Measurements from ENCODE around the gene GOLT1B.

The GOLT1B gene

DNA sequence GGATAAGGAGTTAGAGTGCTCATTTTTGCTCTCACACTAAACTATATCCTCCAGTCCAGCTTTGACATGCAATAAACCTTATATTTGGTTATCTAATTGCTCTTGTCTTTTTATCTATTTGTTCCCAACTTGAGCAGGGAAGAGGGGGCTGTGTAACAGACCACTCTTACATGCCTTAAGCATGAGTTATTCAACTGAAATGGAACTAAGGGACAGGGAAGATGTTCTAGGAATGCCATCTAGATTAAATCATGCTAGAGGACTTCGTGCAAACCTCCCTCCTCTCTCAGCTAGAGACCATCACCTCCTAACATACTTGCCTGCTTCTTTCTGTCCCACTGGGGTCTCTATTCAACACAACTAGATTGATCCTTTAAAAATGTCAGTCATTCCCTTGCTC is 45.1 kb downstream of the GOLT1B start:
- H3K27me3 ChIP-seq (ENCODE audit: low read depth, low read length), result no peaks in the 10 kb centered on the region
- no peaks in the 10 kb centered on the region for H3K36me3 ChIP-seq (ENCODE audit: control insufficient read depth in 1 of 2, insufficient read depth in 2 of 2, low read length in 2 of 2)
- H3K9me3 ChIP-seq (ENCODE audit: control insufficient read depth in 1 of 2, low read length in 2 of 2), result no peaks in the 10 kb centered on the region
- H3K4me1 ChIP-seq (ENCODE audit: control insufficient read depth in 1 of 2, insufficient read depth in 2 of 2, low read length in 2 of 2), result peaks cover 0 to 1% of the 10 kb centered on the region in 2 donors
- no peak overlapping the region for H3K27ac ChIP-seq (ENCODE audit: low read length)
- H3K4me3 ChIP-seq (ENCODE audit: low read depth in 1 of 2, low read length in 2 of 2), result no peak overlapping the region

GRCh38 chr12:21547437-21547836 is 45.8 kb downstream of the GOLT1B start:
- Histone ChIP-seq H3K4me1 (ENCODE audit: control insufficient read depth in 1 of 2, insufficient read depth in 2 of 2, low read length in 2 of 2) (peaks cover under 1 to 8% of the 10 kb centered on the region in 2 donors), H3K4me3 (ENCODE audit: low read depth in 1 of 2, low read length in 2 of 2) (no peak overlapping the region), H3K9me3 (ENCODE audit: control insufficient read depth in 1 of 2, low read length in 2 of 2) (no peaks in the 10 kb centered on the region), H3K36me3 (ENCODE audit: control insufficient read depth in 1 of 2, insufficient read depth in 2 of 2, low read length in 2 of 2) (no peaks in the 10 kb centered on the region), H3K27me3 (ENCODE audit: low read depth, low read length) (no peaks in the 10 kb centered on the region), H3K27ac (ENCODE audit: low read length) (no peak overlapping the region)

DNA sequence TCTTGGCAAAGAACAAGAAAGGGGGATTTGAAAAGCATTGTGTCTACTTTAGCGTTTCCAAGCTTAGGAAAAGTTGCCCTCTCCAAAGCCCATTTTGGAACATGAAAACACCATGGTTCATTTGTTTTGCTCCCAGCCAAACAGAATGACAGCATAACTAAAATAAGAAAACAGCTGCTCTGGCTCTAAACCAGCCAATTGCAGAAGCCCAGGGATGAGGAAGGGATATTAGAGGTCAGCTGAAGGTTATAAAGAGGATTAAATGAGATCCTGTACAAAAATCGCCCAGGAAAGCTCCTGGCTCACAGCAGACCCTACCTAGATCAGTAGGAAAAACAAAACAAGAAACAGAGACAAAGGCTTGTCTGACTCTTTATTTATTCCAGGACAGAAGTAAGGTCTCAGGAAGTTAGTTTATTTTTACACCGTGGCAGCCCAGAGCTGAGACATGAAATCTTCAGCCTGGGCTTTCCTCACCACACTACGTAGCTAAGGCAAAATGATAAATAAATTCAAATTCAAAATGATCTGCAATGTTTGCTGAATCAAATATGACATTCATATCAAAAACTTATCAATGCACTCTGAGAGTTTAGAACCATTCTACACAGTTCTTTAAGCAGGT is 50.4 kb downstream of the GOLT1B start:
- Histone ChIP-seq H3K36me3 (ENCODE audit: control insufficient read depth in 1 of 2, insufficient read depth in 2 of 2, low read length in 2 of 2) (no peaks in the 10 kb centered on the region), H3K4me3 (ENCODE audit: low read depth in 1 of 2, low read length in 2 of 2) (no peak overlapping the region), H3K27ac (ENCODE audit: low read length) (no peak overlapping the region), H3K9me3 (ENCODE audit: control insufficient read depth in 1 of 2, low read length in 2 of 2) (no peaks in the 10 kb centered on the region), H3K4me1 (ENCODE audit: control insufficient read depth in 1 of 2, insufficient read depth in 2 of 2, low read length in 2 of 2) (peaks cover 4 to 12% of the 10 kb centered on the region in 2 donors), H3K27me3 (ENCODE audit: low read depth, low read length) (no peaks in the 10 kb centered on the region)

GRCh38 chr12:21552635-21553328 is 51.2 kb downstream of the GOLT1B start:
- no peak overlapping the region for H3K4me3 ChIP-seq (ENCODE audit: low read depth in 1 of 2, low read length in 2 of 2)
- H3K9me3 ChIP-seq (ENCODE audit: control insufficient read depth in 1 of 2, low read length in 2 of 2), result no peaks in the 10 kb centered on the region
- H3K4me1 ChIP-seq (ENCODE audit: control insufficient read depth in 1 of 2, insufficient read depth in 2 of 2, low read length in 2 of 2), result peaks cover 4 to 12% of the 10 kb centered on the region in 2 donors
- H3K27me3 ChIP-seq (ENCODE audit: low read depth, low read length), result no peaks in the 10 kb centered on the region
- no peak overlapping the region for H3K27ac ChIP-seq (ENCODE audit: low read length)
- no peaks in the 10 kb centered on the region for H3K36me3 ChIP-seq (ENCODE audit: control insufficient read depth in 1 of 2, insufficient read depth in 2 of 2, low read length in 2 of 2)

DNA sequence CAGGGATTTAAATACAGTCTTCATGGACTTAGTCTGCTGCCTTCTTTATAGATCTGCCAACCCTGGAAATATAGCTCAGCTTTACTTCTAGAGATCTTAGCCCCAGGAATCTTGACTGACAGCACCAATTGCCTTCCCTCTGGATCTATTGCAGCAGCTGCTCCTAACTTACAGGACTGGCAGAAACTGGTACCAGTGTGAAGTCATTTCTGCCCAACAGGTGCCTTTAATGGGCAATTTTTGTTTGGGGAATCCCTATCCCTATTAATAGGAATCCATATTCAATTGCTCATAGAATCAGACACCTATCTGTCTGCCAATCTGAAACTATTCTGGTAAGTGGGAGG is 51.7 kb downstream of the GOLT1B start:
- no peaks in the 10 kb centered on the region for H3K36me3 ChIP-seq (ENCODE audit: control insufficient read depth in 1 of 2, insufficient read depth in 2 of 2, low read length in 2 of 2)
- H3K4me1 ChIP-seq (ENCODE audit: control insufficient read depth in 1 of 2, insufficient read depth in 2 of 2, low read length in 2 of 2), result peaks cover 4 to 12% of the 10 kb centered on the region in 2 donors
- H3K27me3 ChIP-seq (ENCODE audit: low read depth, low read length), result no peaks in the 10 kb centered on the region
- H3K27ac ChIP-seq (ENCODE audit: low read length), result no peak overlapping the region
- no peak overlapping the region for H3K4me3 ChIP-seq (ENCODE audit: low read depth in 1 of 2, low read length in 2 of 2)
- no peaks in the 10 kb centered on the region for H3K9me3 ChIP-seq (ENCODE audit: control insufficient read depth in 1 of 2, low read length in 2 of 2)

DNA sequence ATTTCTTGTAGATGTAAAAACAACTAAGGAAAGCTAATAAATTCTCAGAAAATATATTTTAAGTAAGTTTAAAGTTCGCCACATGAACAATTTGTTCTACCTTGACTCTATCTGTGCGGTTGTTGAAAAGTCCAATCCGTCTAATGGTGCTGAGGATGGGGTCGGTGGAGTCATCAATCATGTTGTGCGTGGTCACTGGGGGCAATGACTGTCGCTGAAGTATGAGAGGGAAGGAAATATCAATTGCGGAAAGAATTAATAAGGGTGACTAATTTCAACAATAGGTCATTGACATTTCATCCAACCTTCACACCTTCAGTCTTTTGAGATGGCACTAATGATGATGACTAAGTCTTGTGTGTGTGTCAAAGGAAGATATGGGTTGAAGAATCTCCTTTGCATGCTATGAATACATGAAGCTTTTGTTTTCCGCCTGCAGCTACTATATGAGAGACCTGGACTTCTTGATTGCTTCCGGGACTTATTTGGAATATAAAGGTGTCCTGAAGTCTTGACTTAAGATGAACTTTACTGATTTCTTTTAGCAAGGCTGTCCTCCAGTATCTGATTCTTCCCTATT is 56.6 kb downstream of the GOLT1B start:
- no peaks in the 10 kb centered on the region for H3K9me3 ChIP-seq (ENCODE audit: control insufficient read depth in 1 of 2, low read length in 2 of 2)
- H3K4me3 ChIP-seq (ENCODE audit: low read depth in 1 of 2, low read length in 2 of 2), result no peak overlapping the region
- H3K27ac ChIP-seq (ENCODE audit: low read length), result no peak overlapping the region
- H3K4me1 ChIP-seq (ENCODE audit: control insufficient read depth in 1 of 2, insufficient read depth in 2 of 2, low read length in 2 of 2), result no peaks in the 10 kb centered on the region
- H3K36me3 ChIP-seq (ENCODE audit: control insufficient read depth in 1 of 2, insufficient read depth in 2 of 2, low read length in 2 of 2), result no peaks in the 10 kb centered on the region
- no peaks in the 10 kb centered on the region for H3K27me3 ChIP-seq (ENCODE audit: low read depth, low read length)

GRCh38 chr12:21559855-21560569 is 58.4 kb downstream of the GOLT1B start:
- H3K9me3 ChIP-seq (ENCODE audit: control insufficient read depth in 1 of 2, low read length in 2 of 2), result no peaks in the 10 kb centered on the region
- no peak overlapping the region for H3K27ac ChIP-seq (ENCODE audit: low read length)
- H3K4me1 ChIP-seq (ENCODE audit: control insufficient read depth in 1 of 2, insufficient read depth in 2 of 2, low read length in 2 of 2), result no peaks in the 10 kb centered on the region
- no peak overlapping the region for H3K4me3 ChIP-seq (ENCODE audit: low read depth in 1 of 2, low read length in 2 of 2)
- H3K27me3 ChIP-seq (ENCODE audit: low read depth, low read length), result no peaks in the 10 kb centered on the region
- H3K36me3 ChIP-seq (ENCODE audit: control insufficient read depth in 1 of 2, insufficient read depth in 2 of 2, low read length in 2 of 2), result no peaks in the 10 kb centered on the region

DNA sequence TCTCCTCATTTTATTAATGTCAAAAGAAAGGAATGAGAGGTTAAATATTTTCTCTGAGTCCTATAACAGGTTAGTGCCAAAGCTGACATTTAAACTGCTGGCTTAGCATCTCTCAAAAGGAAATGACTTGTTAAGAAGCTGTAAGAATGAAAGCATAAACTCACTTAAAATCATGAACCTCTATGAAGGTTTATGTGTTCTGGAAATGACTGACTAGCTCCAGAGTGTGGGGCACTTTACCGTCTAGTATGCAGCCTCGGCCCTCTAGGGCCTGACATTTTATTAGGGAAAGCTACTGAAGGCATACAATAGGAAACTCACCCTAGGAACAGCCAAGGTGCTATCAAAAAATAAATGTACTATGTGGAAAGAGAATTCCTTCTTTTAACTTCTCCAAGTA is 59.6 kb downstream of the GOLT1B start:
- H3K27ac ChIP-seq (ENCODE audit: low read length), result no peak overlapping the region

DNA sequence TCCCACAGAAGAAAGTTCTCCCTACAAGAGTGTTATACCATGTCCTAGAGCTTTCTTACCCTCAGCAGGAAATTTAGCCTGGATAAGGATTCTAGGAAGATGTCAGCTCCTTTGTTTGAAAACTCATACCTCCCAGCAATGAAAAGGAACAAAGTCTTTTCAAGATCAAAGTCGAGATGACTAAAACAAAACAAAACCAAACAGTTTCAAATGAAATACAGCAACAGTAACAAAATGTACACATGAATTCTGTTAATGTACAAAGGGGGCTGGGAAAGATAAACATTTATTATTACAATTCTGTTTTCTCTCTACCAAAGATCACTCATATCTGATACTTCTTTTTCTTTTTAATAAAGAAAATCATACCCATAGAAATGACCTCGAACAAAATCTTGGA is 61.3 kb downstream of the GOLT1B start:
- H3K27me3 ChIP-seq (ENCODE audit: low read depth, low read length), result no peaks in the 10 kb centered on the region
- H3K4me3 ChIP-seq (ENCODE audit: low read depth in 1 of 2, low read length in 2 of 2), result no peak overlapping the region
- H3K9me3 ChIP-seq (ENCODE audit: control insufficient read depth in 1 of 2, low read length in 2 of 2), result no peaks in the 10 kb centered on the region
- H3K27ac ChIP-seq (ENCODE audit: low read length), result no peak overlapping the region
- H3K36me3 ChIP-seq (ENCODE audit: control insufficient read depth in 1 of 2, insufficient read depth in 2 of 2, low read length in 2 of 2), result no peaks in the 10 kb centered on the region
- H3K4me1 ChIP-seq (ENCODE audit: control insufficient read depth in 1 of 2, insufficient read depth in 2 of 2, low read length in 2 of 2), result no peaks in the 10 kb centered on the region

More for the DNA sequence above, 59.6 kb downstream of the GOLT1B start:
- no peaks in the 10 kb centered on the region for H3K27me3 ChIP-seq (ENCODE audit: low read depth, low read length)
- H3K36me3 ChIP-seq (ENCODE audit: control insufficient read depth in 1 of 2, insufficient read depth in 2 of 2, low read length in 2 of 2), result no peaks in the 10 kb centered on the region
- H3K4me3 ChIP-seq (ENCODE audit: low read depth in 1 of 2, low read length in 2 of 2), result no peak overlapping the region
- H3K4me1 ChIP-seq (ENCODE audit: control insufficient read depth in 1 of 2, insufficient read depth in 2 of 2, low read length in 2 of 2), result no peaks in the 10 kb centered on the region
- no peaks in the 10 kb centered on the region for H3K9me3 ChIP-seq (ENCODE audit: control insufficient read depth in 1 of 2, low read length in 2 of 2)

DNA sequence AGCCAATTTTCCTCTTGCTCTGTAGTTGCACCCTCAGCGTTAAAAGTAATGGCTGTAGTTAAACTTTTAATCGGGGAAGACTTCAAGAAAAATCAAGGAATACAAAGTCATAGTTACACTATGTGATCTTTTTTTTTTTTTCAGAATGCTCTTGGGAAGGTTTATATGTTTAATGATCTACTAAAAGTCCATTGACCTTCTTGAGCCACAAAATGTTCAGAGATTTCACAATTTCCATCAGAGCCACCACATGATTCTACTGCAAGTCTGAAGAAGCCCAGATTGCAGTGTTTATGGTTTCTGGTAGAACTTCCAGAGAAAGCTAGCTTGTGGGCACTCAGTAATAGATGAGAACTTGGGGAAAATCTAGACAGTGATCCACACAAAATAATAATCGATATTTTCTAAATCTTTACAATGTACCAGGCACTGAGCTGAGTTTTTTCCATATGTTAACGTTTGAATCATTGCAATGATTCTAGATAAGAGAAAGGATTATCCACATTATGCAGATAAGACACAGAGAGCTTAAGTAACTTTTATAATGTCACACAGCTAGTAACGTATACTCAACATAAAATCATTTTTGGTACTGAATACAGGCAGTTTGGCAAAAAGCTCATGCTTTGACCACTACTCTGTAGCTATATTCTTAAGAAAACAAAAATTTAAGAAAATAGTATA is 64.8 kb downstream of the GOLT1B start:
- H3K9me3 ChIP-seq (ENCODE audit: control insufficient read depth in 1 of 2, low read length in 2 of 2), result no peaks in the 10 kb centered on the region
- H3K4me3 ChIP-seq (ENCODE audit: low read depth in 1 of 2, low read length in 2 of 2), result no peak overlapping the region
- H3K27ac ChIP-seq (ENCODE audit: low read length), result no peak overlapping the region
- H3K36me3 ChIP-seq (ENCODE audit: control insufficient read depth in 1 of 2, insufficient read depth in 2 of 2, low read length in 2 of 2), result no peaks in the 10 kb centered on the region
- H3K4me1 ChIP-seq (ENCODE audit: control insufficient read depth in 1 of 2, insufficient read depth in 2 of 2, low read length in 2 of 2), result no peaks in the 10 kb centered on the region
- no peaks in the 10 kb centered on the region for H3K27me3 ChIP-seq (ENCODE audit: low read depth, low read length)

- Histone ChIP-seq H3K4me3 (ENCODE audit: low read depth in 1 of 2, low read length in 2 of 2) (no peak overlapping the region), H3K27me3 (ENCODE audit: low read depth, low read length) (no peaks in the 10 kb centered on the region), H3K4me1 (ENCODE audit: control insufficient read depth in 1 of 2, insufficient read depth in 2 of 2, low read length in 2 of 2) (no peaks in the 10 kb centered on the region), H3K9me3 (ENCODE audit: control insufficient read depth in 1 of 2, low read length in 2 of 2) (no peaks in the 10 kb centered on the region), H3K27ac (ENCODE audit: low read length) (no peak overlapping the region), H3K36me3 (ENCODE audit: control insufficient read depth in 1 of 2, insufficient read depth in 2 of 2, low read length in 2 of 2) (no peaks in the 10 kb centered on the region)
These were observed 65.4 kb downstream of the GOLT1B start for GRCh38 chr12:21566907-21567394.
